Osteoblast (primary cell): ENCODE data around the gene IL17C. TPM values are rescaled to one million over a fixed set of nuclear protein-coding genes. Genes with fewer than 3 reads are reported as not detected.

Experiments
- DNase-seq: peaks from one replicate; pipeline ENCODE4 v3.0.0; 2011; ENCODE audit warnings: low spot score, mixed read lengths; ENCODE audit not compliant: insufficient read length; ENCODE audit errors: missing footprints
- H2AFZ ChIP-seq: 2 replicates; pipeline ENCODE4 v1.6.0; 2011; ENCODE audit warnings: mild to moderate bottlenecking, low read length
- H3K27ac ChIP-seq: 2 replicates; pipeline ENCODE4 v1.5.1; 2011; ENCODE audit warnings: mild to moderate bottlenecking, low read depth, low read length, moderate library complexity
- H3K27me3 ChIP-seq: 2 replicates; pipeline ENCODE4 v1.6.0; 2012; ENCODE audit warnings: mild to moderate bottlenecking, control low read depth, inconsistent platforms, low read length, moderate library complexity; ENCODE audit not compliant: insufficient read depth
- H3K36me3 ChIP-seq: 2 replicates; pipeline ENCODE4 v1.5.1; 2011; ENCODE audit warnings: mild to moderate bottlenecking, low read length, control low read depth, moderate library complexity; ENCODE audit not compliant: insufficient read depth
- H3K4me1 ChIP-seq: 2 replicates; pipeline ENCODE4 v1.5.1; 2011; ENCODE audit warnings: mild to moderate bottlenecking, low read length, control low read depth, moderate library complexity; ENCODE audit not compliant: insufficient read depth
- H3K4me2 ChIP-seq: 2 replicates; pipeline ENCODE4 v1.6.0; 2011; ENCODE audit warnings: mild to moderate bottlenecking, low read length; ENCODE audit not compliant: insufficient read depth
- H3K4me3 ChIP-seq: fragments of 200-600 bp; sonication (generic); 3 replicates; pipeline ENCODE4 v1.5.1; 2012; ENCODE audit warnings: mild to moderate bottlenecking, low read length, inconsistent platforms; ENCODE audit not compliant: insufficient read depth
- H3K79me2 ChIP-seq: 2 replicates; pipeline ENCODE4 v1.6.0; 2012; ENCODE audit warnings: mild to moderate bottlenecking, low read length, control low read depth, inconsistent platforms; ENCODE audit not compliant: insufficient read depth
- H3K9me3 ChIP-seq: 2 replicates; pipeline ENCODE4 v1.5.1; 2011; ENCODE audit warnings: low read depth, low read length, control low read depth
- H4K20me1 ChIP-seq: 2 replicates; pipeline ENCODE4 v1.6.0; 2012; ENCODE audit warnings: mild to moderate bottlenecking, low read length, control low read depth; ENCODE audit not compliant: insufficient read depth
- CTCF ChIP-seq: IDR thresholded peaks from 2 replicates; pipeline ENCODE4 v1.5.1; 2011; ENCODE audit warnings: mild to moderate bottlenecking, low read depth, low read length, moderate library complexity; ENCODE audit errors: extremely low read depth
- total RNA-seq: library from RNA; depleted of rRNA; stranded (reverse); fragments of >200 nt; gene quantifications from 2 replicates; pipeline ENCODE4 v1.2.3, GENCODE V29; 2012

IL17C gene
- total RNA-seq, 1 donor, result under 0.01 TPM

GRCh38 chr16:88686062-88686438 is 47.7 kb downstream of the IL17C start:
- no peaks in the 10 kb centered on the region for H4K20me1 ChIP-seq
- H3K4me2 ChIP-seq, result peak overlapping the region; percentile 82
- H3K36me3 ChIP-seq, result no peaks in the 10 kb centered on the region
- peaks cover 20% of the 10 kb centered on the region for H3K27me3 ChIP-seq
- H3K79me2 ChIP-seq, result no peaks in the 10 kb centered on the region
- H2AFZ ChIP-seq, result no peak overlapping the region
- no peaks in the 10 kb centered on the region for H3K9me3 ChIP-seq
- peaks cover 29% of the 10 kb centered on the region for H3K4me1 ChIP-seq
- no peak for TF ChIP-seq CTCF
- peak overlapping the region; percentile 66 for H3K4me3 ChIP-seq
- DNase-seq, result no peak
- no peak overlapping the region for H3K27ac ChIP-seq

GRCh38 chr16:88686439-88687253 is 48.3 kb downstream of the IL17C start, which contains the start of gene SNAI3:
TSS of gene SNAI3 (minus strand) at chr16:88686507. CDS start at chr16:88686406, 101 bp downstream.
- Histone ChIP-seq H3K79me2 (no peaks in the 10 kb centered on the region), H3K27ac (no peak within 1 kb of the TSS), H3K4me2 (peak within 1 kb of the TSS; percentile 82), H3K4me1 (peaks cover 28% of the 10 kb centered on the region), H4K20me1 (no peaks in the 10 kb centered on the region), H3K9me3 (no peaks in the 10 kb centered on the region), H2AFZ (no peak within 1 kb of the TSS), H3K36me3 (no peaks in the 10 kb centered on the region), H3K27me3 (peaks cover 16% of the 10 kb centered on the region), H3K4me3 (peak within 1 kb of the TSS; percentile 66)
- TF ChIP-seq CTCF, result no peak
- DNase-seq, result peak; percentile 95

GRCh38 chr16:88687254-88687576 is 48.8 kb downstream of the IL17C start:
- peaks cover 11% of the 10 kb centered on the region for H3K27me3 ChIP-seq
- no peak for TF ChIP-seq CTCF
- H3K79me2 ChIP-seq, result no peaks in the 10 kb centered on the region
- H3K4me3 ChIP-seq, result no peak overlapping the region
- no peak overlapping the region for H2AFZ ChIP-seq
- no peaks in the 10 kb centered on the region for H3K36me3 ChIP-seq
- H3K27ac ChIP-seq, result no peak overlapping the region
- H3K9me3 ChIP-seq, result no peaks in the 10 kb centered on the region
- peaks cover 22% of the 10 kb centered on the region for H3K4me1 ChIP-seq
- no peak for DNase-seq
- H4K20me1 ChIP-seq, result no peaks in the 10 kb centered on the region
- no peak overlapping the region for H3K4me2 ChIP-seq

- H3K36me3 ChIP-seq, result no peaks in the 10 kb centered on the region
- no peak overlapping the region for H3K4me2 ChIP-seq
- no peaks in the 10 kb centered on the region for H3K9me3 ChIP-seq
- no peak overlapping the region for H3K4me3 ChIP-seq
- H2AFZ ChIP-seq, result no peak overlapping the region
- TF ChIP-seq CTCF, result no peak
- DNase-seq, result no peak
- peaks cover 22% of the 10 kb centered on the region for H3K4me1 ChIP-seq
- H3K79me2 ChIP-seq, result no peaks in the 10 kb centered on the region
- peaks cover 10% of the 10 kb centered on the region for H3K27me3 ChIP-seq
- H3K27ac ChIP-seq, result no peak overlapping the region
- no peaks in the 10 kb centered on the region for H4K20me1 ChIP-seq
Observed at GRCh38 chr16:88687676-88688012, 49.3 kb downstream of the IL17C start.
